Fibroblast of villous mesenchyme (primary cell): Measurements from ENCODE around the gene PPOX. TPM values are rescaled to one million over a fixed set of nuclear protein-coding genes. Genes with fewer than 3 reads are reported as not detected.

Experiments used
- DNase-seq: peaks from one replicate; pipeline ENCODE4 v3.0.0-alpha.2; 2010; ENCODE audit warnings: low read depth
- H3K4me3 ChIP-seq: 2 replicates; pipeline ENCODE4 v1.5.1; 2011; ENCODE audit warnings: low read depth, mild to moderate bottlenecking, low read length
- total RNA-seq: library from RNA; depleted of rRNA; stranded (reverse); fragments of >200 nt; gene quantifications from 2 replicates; pipeline ENCODE4 v1.2.3, GENCODE V29; 2012
- TF ChIP-seq, protein P1 (sequence below): IDR thresholded peaks from 2 replicates; pipeline ENCODE4 v1.5.1; 2012; ENCODE audit warnings: low read depth, mild to moderate bottlenecking, low read length; ENCODE audit not compliant: insufficient read depth

PPOX gene
- total RNA-seq, 1 donor = 10.4 TPM

DNA sequence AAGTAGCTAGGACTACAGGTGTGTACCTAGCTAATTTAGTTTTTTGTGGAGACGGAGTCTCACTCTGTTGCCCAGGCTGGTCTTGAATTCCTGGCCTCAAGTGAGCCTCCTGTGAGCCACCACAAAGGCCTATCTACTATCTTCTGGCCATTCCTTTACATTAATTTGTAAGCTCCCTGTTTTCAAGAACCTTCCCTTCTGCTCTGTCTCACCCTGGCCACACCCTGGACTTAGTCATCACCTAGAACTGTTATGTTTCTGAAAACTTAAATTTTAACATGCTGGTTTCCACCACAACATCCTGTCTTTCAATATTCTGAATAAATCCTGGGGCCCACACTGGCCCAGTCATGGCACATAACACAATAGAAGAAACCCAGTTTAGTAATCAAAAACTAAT lies 16.0 kb downstream of the PPOX start:
- DNase-seq = peak; percentile 57
- TF ChIP-seq, protein P1, sequence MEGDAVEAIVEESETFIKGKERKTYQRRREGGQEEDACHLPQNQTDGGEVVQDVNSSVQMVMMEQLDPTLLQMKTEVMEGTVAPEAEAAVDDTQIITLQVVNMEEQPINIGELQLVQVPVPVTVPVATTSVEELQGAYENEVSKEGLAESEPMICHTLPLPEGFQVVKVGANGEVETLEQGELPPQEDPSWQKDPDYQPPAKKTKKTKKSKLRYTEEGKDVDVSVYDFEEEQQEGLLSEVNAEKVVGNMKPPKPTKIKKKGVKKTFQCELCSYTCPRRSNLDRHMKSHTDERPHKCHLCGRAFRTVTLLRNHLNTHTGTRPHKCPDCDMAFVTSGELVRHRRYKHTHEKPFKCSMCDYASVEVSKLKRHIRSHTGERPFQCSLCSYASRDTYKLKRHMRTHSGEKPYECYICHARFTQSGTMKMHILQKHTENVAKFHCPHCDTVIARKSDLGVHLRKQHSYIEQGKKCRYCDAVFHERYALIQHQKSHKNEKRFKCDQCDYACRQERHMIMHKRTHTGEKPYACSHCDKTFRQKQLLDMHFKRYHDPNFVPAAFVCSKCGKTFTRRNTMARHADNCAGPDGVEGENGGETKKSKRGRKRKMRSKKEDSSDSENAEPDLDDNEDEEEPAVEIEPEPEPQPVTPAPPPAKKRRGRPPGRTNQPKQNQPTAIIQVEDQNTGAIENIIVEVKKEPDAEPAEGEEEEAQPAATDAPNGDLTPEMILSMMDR = no peak
- H3K4me3 ChIP-seq = no peak overlapping the region

DNA sequence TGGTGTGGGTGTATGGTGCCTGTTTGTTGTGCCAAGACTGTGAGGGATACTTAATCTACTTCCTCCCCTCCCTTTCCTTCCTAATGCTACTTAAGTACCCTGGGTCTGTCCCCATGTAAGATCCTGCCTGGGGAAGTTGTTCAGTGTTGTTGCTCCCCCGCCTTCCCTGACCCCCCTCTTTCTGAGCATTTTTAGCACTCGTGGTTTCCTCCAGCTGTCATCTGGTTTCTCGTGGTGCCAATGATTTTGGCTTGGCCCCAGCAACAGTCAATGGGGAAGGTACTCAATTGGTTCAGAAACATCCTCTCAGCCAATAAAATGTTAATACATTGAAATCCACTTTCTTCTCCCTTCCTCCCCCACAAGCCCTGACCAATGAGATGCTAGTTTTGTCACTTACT lies 19.1 kb downstream of the PPOX start:
- no peak overlapping the region for H3K4me3 ChIP-seq
- DNase-seq = peak; percentile 85

DNA sequence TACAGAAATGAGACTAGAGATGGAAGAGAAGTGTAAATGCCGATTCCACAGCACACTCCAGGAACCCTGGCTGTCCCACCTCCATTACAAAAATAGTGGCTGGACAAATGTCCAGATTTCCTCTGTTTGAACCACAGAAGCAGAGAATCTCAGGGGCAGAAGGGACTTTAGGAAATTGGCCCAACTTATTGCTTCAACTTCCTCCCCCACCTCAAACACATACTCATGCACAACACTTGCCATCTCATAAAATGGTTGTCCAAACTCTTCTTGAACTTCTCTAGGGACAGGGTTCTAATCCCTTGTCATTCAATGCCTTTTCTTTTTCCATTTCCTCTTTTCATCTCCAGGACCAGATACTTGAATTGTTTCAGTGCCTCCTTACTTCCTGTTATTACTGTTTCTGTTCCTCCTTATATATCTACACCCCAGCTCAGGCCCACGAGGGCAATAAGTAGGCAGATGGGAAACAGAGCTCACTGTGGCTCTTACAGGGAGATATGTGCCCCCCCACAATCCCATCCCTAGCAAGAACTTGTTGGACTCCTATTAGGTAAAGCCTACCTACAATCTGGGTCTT lies 19.6 kb downstream of the PPOX start:
- no peak for DNase-seq
- TF ChIP-seq, protein P1 = no peak
- no peak overlapping the region for H3K4me3 ChIP-seq

More for the DNA sequence above, 19.1 kb downstream of the PPOX start:
- TF ChIP-seq, protein P1 = no peak

GRCh38 chr1:161187311-161187710 lies 21.1 kb downstream of the PPOX start:
- DNase-seq = no peak
- H3K4me3 ChIP-seq = no peak overlapping the region
- TF ChIP-seq, protein P1 = no peak

GRCh38 chr1:161188381-161188780 lies 22.2 kb downstream of the PPOX start:
- TF ChIP-seq, protein P1 = no peak
- DNase-seq = no peak

DNA sequence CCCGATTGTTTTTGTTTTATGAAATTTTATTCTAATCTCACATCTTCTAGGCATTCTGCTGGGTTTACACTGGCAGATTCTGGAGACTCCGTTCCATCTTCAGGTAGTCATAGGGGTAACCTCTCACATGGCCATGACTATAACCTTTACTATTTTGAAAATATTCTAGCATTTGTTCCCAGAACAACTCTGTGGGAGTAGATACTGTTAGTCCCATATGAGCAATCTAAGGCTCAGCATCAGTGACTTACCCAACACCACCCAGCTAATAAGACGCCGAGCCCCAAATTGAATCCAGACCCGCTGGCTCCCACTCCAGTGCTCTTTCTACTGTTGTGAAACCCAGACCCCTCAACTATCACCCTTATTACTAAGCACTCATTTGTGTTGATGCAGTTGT lies 22.8 kb downstream of the PPOX start:
- no peak for DNase-seq
- no peak overlapping the region for H3K4me3 ChIP-seq
- TF ChIP-seq, protein P1 = no peak

More at GRCh38 chr1:161188381-161188780, 22.2 kb downstream of the PPOX start:
- no peak overlapping the region for H3K4me3 ChIP-seq

GRCh38 chr1:161190962-161191521 lies 24.8 kb downstream of the PPOX start:
- no peak for DNase-seq
- H3K4me3 ChIP-seq = no peak overlapping the region
- TF ChIP-seq, protein P1 = no peak
